ENCODE measurements around the gene TMEM127.
"Not testable (repeated sequence)": the region's sequence is repeated elsewhere in the genome, so short reads cannot be mapped to it uniquely, and the experiment has no call there.

The TMEM127 gene

DNA sequence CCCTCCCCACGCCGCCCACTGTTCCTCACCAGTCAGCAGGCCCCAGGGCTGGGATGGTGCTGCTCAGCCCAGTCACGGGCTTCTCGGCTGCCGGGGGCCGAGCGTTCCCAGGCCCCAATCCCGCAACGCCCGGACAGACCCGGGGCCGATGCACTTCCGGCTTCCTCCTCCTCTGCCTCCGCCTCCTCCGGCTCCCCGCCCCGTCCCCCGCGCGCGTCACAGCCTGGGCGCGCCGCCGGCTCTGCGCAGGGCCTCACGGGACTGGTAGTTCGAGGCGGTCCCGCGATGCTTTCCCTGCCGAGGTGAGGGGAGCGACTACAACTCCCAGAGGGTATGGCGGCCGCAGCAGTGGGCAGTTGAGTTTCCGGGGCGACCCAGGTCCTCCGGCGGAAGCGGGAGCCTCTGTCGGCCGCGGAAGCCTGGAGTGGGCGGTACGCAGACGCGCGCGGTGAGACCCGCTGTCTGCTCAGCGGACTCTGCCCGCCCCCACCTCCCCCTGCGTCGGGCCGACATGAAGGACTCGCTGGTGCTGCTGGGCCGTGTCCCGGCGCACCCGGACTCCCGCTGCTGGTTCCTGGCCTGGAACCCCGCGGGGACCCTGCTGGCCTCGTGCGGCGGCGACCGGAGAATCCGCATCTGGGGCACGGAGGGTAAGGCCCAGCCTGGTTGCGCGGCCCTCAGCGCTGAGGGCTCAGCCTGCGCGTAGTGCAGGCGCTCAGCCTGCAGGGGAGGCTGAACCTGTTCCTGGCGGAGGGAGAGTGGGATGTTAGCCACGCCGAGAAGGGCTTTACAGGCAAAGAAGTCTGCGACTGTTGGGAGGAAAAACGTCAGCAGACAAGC lies at the start of gene TMEM127, which contains the start of gene CIAO1:
TMEM127 (minus strand) TSS at position 158 of the 840 bp plus-strand sequence. CDS start 616 bp downstream, outside the sequence.
CIAO1 (plus strand) TSS at position 386 of the 840 bp plus-strand sequence; CDS start at position 512, 126 bp downstream.
- DNase-seq (ENCODE audit: low read depth, low spot score): peak; percentile 90

DNA sequence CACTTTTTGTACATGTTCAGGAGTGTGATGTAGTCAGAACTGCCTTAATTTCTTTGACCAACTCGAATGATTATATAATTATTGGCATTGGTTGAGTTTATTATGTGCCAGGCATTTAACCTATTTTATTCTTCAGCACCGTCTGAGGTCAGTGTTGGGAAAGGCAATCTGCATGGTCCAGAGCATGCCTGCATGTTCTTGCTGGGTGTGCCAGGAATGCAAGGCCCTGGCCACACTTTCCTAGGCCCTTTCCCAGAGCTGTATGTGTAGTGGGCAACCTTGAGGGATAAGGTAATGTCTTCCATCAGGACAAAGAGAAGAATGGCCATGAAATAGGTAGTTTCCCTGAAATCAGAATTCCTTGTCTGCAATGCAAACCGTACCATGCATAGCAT lies 49.2 kb upstream of the TMEM127 start:
- DNase-seq (ENCODE audit: low read depth, low spot score): no peak

DNA sequence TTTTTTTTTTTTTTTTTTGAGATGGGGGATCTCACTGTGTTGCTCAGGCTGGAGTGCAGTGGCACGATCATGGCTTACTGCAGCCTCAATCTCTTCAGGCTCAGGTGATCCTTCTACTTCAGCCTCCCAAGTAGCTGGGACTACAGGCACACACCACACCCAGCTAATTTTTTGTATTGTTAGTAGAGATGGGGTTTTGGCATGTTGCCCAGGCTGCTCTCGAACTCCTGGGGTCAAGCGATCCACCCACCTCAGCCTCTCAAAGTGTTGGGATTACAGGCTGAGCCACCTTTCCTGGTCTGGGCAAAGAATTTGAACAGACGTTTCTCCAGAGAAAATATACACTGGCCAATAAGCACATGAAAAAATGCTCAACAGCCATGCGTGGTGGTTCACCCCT lies 42.5 kb upstream of the TMEM127 start:
- DNase-seq (ENCODE audit: low read depth, low spot score): no peak

DNA sequence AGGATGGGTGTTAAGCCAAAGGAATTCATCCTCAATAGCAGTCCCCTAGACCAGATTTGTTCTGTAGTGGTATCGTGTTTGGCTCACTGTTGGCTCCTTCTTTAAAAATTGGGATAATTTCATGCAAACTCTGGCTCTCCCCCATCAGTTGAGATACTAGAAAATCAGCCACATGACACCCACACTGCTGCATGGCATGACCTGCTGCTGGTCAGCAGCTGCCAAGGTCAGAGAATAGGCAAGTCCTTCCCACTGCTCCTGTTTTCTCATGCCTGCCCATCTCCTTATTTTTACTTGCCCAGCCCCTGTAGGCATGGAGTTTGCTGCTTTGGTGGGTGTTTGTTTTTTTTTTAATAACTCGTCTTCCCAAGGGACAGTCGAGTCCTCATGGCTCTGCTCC lies 40.6 kb upstream of the TMEM127 start:
- no peak for DNase-seq (ENCODE audit: low read depth, low spot score)

DNA sequence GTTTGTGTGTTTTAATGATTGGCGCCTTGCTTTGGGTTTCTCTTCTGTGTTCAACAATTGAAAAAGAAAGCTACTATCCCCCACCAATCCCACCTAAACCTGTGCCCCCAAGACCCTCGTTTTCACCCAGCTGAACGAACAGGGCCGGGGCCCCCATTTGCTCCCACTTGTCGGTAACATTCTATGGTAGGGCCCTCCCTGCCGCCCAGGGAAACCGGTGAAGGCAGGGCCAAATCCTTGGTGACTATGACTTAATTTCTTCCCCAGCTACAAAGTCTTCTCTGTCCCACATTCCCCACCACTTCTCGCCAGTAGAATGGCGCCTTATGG lies 40.1 kb upstream of the TMEM127 start:
- no peak for DNase-seq (ENCODE audit: low read depth, low spot score)

DNA sequence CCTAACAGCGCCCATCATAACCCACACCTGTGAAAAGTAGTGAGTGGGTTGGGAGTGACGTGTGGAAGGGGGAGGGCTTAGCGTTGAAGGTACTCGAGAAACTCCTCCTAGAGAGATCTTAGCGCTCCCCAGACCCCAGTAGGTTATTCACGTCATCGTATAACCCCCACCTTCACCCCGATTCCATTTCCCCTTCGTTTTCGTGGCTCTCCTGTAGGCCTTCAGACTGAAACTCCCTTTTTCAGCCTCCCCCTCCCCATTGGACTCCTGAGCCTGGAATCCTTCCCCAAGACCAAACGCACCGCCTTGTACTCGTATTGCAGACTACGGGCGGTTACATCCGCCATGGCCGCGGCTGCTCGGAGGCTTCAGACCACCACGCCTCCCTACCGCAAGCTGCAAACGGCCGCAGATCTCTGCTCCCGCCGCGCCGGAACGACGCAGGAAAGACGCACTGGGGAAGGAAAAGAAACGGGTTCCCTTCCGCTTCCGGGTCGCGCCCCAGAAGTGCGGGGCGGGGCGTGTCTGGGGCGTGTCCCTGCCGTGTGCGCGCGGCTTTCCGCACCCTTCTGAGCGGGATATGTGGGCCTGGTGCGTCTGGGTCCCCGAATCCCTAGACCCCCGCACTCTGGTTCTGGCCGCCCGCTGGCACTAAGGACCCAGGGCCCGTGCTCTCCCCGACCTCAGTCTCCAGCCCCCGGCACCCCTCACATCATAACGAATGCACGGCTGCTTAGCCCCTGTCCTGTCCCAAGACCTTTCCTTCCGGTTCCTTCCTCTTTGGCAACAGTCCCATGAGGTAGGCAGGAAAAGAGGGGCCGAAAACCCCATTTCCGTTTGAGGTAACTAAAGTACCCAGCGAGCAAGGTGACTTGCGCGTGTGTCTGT lies 39.5 kb upstream of the TMEM127 start, which contains the start of gene SNRNP200:
SNRNP200 (minus strand) TSS at position 456 of the 888 bp plus-strand sequence; CDS start at position 347, 109 bp downstream.
- DNase-seq (ENCODE audit: low read depth, low spot score): peak; percentile 42

- no peak for DNase-seq (ENCODE audit: low read depth, low spot score)
These were observed 38.8 kb upstream of the TMEM127 start for GRCh38 chr2:96304606-96305005.

- DNase-seq (ENCODE audit: low read depth, low spot score): no peak
These were observed 36.1 kb upstream of the TMEM127 start for GRCh38 chr2:96301865-96302264.

DNA sequence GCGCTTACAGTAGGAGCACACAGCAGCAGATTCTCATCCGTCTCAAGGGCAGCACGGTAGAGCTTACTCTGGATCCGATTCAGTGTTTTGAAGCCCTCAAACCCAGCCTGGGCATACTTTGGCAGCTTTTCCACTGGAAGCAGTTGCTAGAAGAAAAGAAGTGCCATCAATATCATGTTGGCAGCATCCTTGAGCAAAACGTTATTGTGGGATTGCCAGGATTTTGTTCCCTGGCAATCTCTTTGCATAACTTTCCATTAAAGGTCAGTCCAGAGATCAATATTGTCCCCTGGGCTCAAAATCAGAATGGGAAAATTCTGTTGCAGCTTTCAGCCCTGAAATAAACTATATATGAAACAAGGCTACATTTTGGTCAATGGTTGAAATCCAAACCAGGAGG lies 31.1 kb upstream of the TMEM127 start:
- no peak for DNase-seq (ENCODE audit: low read depth, low spot score)

DNA sequence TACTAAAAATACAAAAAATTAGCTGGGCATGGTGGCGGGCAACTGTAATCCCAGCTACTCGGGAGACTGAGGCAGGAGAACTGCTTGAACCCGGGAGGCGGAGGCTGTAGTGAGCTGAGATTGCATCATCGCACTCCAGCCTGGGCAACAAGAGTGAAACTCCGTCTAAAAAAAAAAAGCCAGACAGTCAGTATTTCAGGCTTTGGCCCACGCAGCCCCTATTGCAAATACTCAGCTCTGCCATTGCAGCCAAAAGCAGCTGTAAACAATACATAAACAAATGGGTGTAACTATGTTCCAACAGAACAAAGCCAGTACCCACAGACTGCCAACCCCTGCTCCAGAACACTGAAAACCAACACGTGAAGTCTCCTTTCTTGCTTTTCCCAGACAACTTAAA lies 28.5 kb upstream of the TMEM127 start:
- not testable (repeated sequence) for DNase-seq (ENCODE audit: low read depth, low spot score)

GRCh38 chr2:96291751-96292150 lies 26.0 kb upstream of the TMEM127 start:
- no peak for DNase-seq (ENCODE audit: low read depth, low spot score)

GRCh38 chr2:96287273-96287856 lies 21.6 kb upstream of the TMEM127 start:
- DNase-seq (ENCODE audit: low read depth, low spot score): no peak

DNA sequence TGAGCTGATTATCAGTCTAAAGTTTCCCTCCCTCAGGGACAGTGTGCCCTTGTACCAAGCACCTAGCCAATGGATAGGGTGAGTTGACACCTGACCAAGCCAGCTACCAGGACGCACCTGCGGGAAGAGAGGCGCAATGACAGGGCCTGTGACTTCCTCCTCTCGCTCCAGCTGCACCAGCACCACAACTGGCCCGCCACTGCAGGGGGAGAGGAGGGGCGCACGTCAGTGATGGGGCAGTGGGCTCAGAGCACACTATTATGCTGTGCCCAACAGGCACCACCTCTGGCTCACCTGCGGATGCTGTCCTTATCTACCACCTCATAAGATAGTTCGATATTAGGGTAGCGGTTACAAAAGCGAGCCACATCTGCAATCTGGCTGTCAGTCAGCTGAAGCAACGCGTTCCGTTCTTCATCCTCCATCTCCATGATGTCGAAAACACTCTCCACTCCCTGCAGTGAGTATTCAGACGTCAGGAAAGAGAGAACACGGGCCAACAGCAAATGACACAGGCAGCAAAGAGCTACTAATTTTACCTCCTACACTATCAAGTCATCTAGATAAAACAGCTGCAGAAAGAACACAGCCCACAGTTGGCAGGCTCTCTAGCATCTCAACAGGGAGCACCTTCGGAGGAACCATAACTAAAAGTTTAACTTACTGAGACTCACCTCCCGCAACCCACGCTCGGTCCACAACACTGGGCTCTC lies 11.1 kb upstream of the TMEM127 start:
- DNase-seq (ENCODE audit: low read depth, low spot score): no peak

- DNase-seq (ENCODE audit: low read depth, low spot score): no peak
These were observed 8.7 kb upstream of the TMEM127 start for GRCh38 chr2:96274355-96275056.

- DNase-seq (ENCODE audit: low read depth, low spot score): no peak
These were observed 8.0 kb upstream of the TMEM127 start for GRCh38 chr2:96273763-96274162.

DNA sequence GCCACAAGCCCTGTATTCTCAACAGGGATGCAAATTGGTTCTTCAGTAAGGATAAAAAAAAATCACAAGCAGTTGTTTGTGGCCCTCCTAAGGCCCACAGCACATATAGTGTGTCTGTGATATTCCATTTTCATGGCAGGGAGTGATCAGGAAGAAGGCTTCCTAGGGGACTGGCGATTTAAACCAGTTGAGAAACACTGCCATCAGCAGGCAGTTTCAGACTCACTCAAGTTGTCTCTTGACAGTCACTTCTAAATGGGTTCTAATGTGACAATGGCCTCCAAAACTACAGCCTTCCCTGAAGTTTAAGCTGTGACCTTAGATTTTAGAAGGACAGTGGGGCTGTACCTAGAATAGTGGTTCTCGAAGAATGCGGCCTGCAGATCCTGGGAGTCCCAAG lies 6.2 kb upstream of the TMEM127 start:
- no peak for DNase-seq (ENCODE audit: low read depth, low spot score)

GRCh38 chr2:96267159-96267971 lies 1.6 kb upstream of the TMEM127 start:
- no peak for DNase-seq (ENCODE audit: low read depth, low spot score)

GRCh38 chr2:96265349-96265839 lies 403 bp downstream of the TMEM127 start:
- DNase-seq (ENCODE audit: low read depth, low spot score): no peak

DNA sequence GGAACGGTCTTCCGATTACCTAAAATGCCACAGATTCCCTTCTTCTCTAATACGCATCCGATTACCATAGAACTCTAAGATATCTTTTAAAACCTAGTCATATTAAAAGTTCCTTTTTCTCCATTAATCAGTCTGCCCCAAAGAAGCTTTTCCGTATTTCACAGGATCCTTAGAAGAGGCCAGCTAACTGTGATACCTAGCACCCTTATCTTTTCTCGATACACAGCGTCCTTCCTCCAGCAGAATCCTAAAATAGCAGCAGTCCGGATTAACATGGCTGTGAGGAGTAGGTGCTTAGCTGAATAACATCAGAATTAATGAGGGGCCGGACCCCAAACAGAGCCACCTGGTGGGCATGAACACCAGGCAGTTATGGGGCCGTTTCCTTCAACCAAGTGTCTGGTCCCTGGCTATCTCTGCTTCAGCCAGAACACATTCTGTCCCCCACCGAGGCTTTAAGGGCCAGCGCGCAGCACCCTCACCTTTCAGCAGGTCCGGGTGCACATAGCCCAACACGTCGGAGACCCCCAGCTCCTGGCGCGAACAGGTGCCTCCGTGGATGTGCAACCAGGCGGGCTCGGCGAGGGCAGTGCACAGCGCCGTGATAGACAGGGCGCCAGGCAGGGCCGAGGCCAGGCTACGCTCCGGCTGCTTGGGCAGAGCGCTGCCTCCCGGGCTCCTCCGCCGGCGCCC lies 995 bp downstream of the TMEM127 start:
- DNase-seq (ENCODE audit: low read depth, low spot score): no peak
